Smooth muscle cell of the brain vasculature (primary cell): Measurements from ENCODE around the gene FBXO5.
"Not testable (repeated sequence)": the region's sequence is repeated elsewhere in the genome, so short reads cannot be mapped to it uniquely, and the experiment has no call there.

ENCODE experiments used
- DNase-seq: peaks from one replicate; pipeline ENCODE4 v3.0.0-alpha.2; 2012; ENCODE audit warnings: low read depth, low spot score

The FBXO5 gene

GRCh38 chr6:152982904-152983636 lies at the start of gene FBXO5:
Gene FBXO5 (minus strand): TSS chr6:152983041. CDS start chr6:152982959, 82 bp downstream.
- peak; percentile 94 for DNase-seq

- DNase-seq: no peak
These were observed 49.5 kb upstream of the FBXO5 start for GRCh38 chr6:153032255-153032882.

GRCh38 chr6:153031335-153031955 lies 48.6 kb upstream of the FBXO5 start:
- no peak for DNase-seq

- DNase-seq: no peak
These were observed 46.1 kb upstream of the FBXO5 start for GRCh38 chr6:153028963-153029362.

- DNase-seq: no peak
These were observed 45.4 kb upstream of the FBXO5 start for GRCh38 chr6:153028286-153028685.

GRCh38 chr6:153027480-153027879 lies 44.6 kb upstream of the FBXO5 start:
- no peak for DNase-seq

GRCh38 chr6:153024709-153025017 lies 41.8 kb upstream of the FBXO5 start:
- DNase-seq: no peak

- no peak for DNase-seq
These were observed 41.3 kb upstream of the FBXO5 start for GRCh38 chr6:153023977-153024708.

GRCh38 chr6:153018355-153018754 lies 35.5 kb upstream of the FBXO5 start:
- no peak for DNase-seq

- no peak for DNase-seq
These were observed 34.0 kb upstream of the FBXO5 start for GRCh38 chr6:153016846-153017245.

- DNase-seq: no peak
These were observed 32.3 kb upstream of the FBXO5 start for GRCh38 chr6:153015094-153015640.

- DNase-seq: no peak
These were observed 30.6 kb upstream of the FBXO5 start for GRCh38 chr6:153013438-153013837.

GRCh38 chr6:153012856-153013255 lies 30.0 kb upstream of the FBXO5 start:
- no peak for DNase-seq

- no peak for DNase-seq
These were observed 20.5 kb upstream of the FBXO5 start for GRCh38 chr6:153003366-153003690.

GRCh38 chr6:153002613-153003365 lies 19.9 kb upstream of the FBXO5 start, which contains the start of gene MTRF1L:
Gene MTRF1L (minus strand): TSS chr6:153002709. CDS start chr6:153002685, 24 bp downstream.
- DNase-seq: peak; percentile 93

GRCh38 chr6:153001767-153002612 lies 19.1 kb upstream of the FBXO5 start:
- DNase-seq: no peak

- DNase-seq: not testable (repeated sequence)
These were observed 17.9 kb upstream of the FBXO5 start for GRCh38 chr6:153000790-153001189.

GRCh38 chr6:153000243-153000642 lies 17.4 kb upstream of the FBXO5 start:
- DNase-seq: no peak

GRCh38 chr6:152999538-152999937 lies 16.7 kb upstream of the FBXO5 start:
- DNase-seq: not testable (repeated sequence)

- DNase-seq: no peak
These were observed 11.0 kb upstream of the FBXO5 start for GRCh38 chr6:152993847-152994246.
